A375 (cell line): ENCODE results near the gene ZNF674. TPM values are rescaled to one million over a fixed set of nuclear protein-coding genes. Genes with fewer than 3 reads are reported as not detected.

ENCODE experiments used
- small RNA-seq: library from RNA; depleted of rRNA; stranded (forward); fragments of <200 nt; gene quantifications from one replicate; pipeline ENCODE3, GENCODE V24; 2014
- total RNA-seq: library from RNA; depleted of rRNA; stranded (reverse); fragments of >200 nt; shearing (Covaris generic); gene quantifications from 2 replicates; pipeline ENCODE4 v1.2.3, GENCODE V29; 2014; rRNA removed

The ZNF674 gene
- 4.2 and 4.9 TPM in 2 replicates for total RNA-seq

DNA sequence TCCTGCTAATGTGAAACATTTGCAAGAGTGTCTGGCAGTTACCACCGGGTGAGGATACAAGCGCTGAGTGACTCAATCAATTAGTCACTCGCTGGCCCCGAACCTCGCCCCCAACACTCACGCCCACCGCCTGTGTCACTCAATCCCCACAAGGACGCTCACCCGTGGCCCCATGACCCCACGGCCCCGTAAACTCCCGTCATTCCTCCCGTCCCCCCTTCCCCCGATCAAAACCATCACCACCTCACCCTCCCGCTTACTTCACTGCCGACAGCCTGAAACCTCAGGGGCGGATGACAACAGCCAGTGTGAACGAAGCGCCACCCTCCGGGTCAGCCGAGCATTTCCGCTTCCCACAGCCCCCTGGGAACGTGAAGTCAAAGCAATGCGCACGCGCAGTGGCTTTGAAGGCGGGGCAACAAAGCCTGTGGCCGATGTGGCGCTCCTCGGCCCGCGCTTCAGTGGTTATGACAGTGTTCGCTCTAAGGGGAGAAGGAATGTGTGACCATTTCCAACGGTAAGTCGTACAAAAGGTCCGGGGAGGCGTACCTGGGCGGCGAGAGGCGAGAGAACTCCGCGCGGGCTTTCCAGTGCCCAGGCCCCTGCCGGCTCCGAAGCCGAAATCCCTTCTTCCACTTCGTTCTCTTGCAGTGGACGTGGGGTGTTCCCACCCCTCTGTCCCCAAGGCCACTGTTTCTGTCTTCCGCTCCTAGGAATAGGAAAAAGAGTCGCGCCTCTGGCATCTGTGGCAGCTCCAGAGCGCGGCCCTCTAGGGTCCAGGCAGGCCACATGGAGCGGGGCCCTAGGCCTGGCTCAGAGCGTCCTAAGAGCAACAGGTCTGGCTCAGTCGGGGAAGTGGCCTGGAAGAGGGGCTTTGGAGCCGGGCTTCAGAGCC is at the start of gene ZNF674:
Gene ZNF674, minus strand, starts transcription at position 311 of the 895 bp plus-strand sequence. CDS start 3,334 bp downstream, outside the sequence.

DNA sequence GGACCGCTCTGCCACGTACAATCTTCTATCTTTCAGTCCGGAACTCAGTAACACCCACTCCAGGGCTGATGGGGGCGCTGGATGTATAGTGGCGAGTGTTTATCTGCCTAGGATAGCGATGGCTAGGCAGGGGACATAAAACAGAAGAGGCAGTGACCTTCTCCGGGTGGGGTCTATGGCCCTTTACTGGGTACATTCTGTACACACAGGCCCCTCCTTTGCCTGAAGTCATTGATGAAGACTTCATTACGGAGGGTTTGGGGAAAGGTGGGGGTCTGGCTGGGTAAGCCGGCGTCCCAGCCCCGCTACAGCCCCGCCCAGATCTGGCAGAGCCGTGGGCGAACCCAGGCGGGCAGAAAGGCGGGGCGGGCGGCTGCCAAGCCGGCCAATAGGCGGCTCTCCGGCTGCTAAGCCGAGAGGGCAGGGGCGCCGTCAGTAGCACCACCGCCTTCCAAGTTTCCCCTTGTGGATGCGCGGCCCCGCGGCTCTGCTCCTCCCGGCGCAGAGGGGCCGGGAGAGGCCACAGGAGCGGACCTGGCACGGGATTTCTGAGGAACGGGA is 28.2 kb upstream of the ZNF674 start, which contains the start of gene CHST7:
Gene CHST7, plus strand, starts transcription at position 435 of the 561 bp plus-strand sequence. CDS start 167 bp downstream, outside the sequence.

Small RNA genes lying within 50 kb of the gene (small RNA-seq; reads per million reads assigned to genes)
- gene RF00017, result not detected
- not detected for gene RNU6-50P

Other genes starting within 250 kb of the ZNF674 start
- gene CHST7, start 28.3 kb upstream of the ZNF674 start, total RNA-seq, result 7.1 and 7.2 TPM in 2 replicates
- gene SLC9A7, start 213.7 kb upstream of the ZNF674 start, total RNA-seq, result 22.7 and 23.6 TPM in 2 replicates